ENCODE results near the gene YAP1.
A peak's percentile ranks its signal among the peaks of the same experiment; 100 is the strongest.

Gene YAP1

DNA sequence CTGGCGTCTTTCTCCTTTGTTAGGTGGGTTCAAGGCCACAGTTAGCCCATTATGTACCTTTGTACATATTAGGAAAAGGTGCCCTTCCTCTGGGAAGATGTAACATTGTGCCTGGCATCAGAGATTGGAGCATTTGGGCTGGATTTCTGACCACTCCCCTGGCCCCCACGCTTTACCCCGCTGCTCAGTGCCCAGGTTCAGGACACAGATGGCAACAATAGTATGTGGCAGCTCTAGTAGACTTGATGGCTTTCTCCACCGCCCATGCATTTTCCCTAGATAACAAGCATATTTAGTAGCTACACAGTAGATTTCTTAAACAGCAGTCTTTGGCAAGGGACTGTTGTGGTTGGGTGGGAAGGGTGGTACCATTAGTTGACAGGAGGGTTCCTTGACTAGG is 53.1 kb downstream of the YAP1 start:
- DNase-seq (ENCODE audit: low read depth), result no peak

DNA sequence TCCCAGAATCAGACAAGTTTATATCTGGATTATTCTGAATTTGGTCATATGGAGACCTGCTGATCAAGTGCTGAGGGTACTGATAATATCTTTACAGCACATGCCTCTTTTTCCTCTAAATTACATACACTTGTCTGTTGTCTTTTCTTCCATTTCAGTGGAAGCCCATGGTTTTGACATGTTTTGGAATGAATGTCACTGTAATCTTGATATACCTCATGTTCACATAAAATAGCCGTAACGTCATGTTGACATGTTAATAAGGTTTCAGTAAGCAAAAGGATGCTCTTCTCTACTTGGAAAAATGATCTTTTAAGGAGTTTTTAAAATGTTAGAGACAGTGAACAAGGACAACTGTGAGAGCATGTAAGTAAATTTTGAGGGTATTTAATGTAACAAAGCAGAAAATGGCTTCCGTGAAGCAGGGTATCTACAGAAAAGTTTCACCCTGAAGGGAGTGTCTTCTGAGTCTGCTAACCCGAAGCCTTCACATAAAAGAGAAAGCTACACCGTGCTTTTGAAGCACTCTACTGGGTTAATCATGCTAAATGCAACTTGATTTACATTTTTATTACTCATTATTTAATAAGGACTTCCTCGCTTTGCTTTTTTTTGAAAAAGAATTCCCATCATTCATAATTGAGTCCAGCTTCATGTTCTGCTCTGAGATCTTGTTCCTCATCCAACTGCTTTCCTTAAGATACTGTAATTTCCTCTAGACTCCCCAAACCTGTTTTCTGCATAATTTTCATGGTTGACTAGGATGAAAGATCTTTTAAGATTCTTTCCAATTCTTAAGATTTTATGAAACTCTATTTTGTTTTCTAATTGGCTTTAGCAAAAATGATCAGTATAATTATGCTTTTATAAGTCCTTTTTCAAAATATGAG is 56.2 kb downstream of the YAP1 start:
- DNase-seq (ENCODE audit: low read depth), result no peak

DNA sequence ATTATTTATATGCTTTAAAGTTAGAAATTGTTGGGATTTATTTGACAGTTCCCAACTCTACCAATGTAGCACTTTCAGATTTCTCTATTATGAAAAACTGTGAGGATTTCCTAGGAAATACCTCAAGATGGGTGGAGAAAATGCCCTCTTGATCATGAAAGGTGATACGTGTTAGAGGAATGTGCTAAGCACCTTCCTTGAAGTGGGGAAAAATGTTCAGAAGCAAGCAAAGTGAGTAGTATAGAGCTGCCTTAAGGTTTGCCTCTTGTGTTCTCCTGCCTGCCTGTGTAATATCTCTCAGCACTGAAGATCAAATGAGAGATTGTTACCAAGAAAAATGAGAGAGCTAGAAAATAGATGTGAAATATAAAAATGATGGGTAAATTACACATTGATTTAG is 58.2 kb downstream of the YAP1 start:
- no peak for DNase-seq (ENCODE audit: low read depth)

DNA sequence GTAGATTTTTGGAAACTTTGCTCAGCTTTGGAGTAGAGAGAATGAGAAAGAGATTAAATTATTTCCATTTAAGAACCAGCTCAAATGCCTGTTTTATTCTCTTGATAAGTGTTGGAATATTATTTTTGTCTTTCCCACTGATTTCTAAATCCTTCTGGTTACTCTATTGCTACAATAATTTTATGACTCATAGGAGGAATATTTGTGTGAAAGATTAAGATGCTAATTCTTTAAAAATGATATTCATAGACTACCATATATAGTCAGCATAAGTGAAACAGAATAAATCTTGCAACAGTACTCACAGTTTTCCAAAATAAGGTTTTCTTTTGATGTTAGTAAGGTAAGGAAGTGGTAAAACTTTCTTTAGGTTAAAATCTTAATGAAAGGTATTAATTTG is 60.9 kb downstream of the YAP1 start:
- DNase-seq (ENCODE audit: low read depth), result peak; percentile 76

DNA sequence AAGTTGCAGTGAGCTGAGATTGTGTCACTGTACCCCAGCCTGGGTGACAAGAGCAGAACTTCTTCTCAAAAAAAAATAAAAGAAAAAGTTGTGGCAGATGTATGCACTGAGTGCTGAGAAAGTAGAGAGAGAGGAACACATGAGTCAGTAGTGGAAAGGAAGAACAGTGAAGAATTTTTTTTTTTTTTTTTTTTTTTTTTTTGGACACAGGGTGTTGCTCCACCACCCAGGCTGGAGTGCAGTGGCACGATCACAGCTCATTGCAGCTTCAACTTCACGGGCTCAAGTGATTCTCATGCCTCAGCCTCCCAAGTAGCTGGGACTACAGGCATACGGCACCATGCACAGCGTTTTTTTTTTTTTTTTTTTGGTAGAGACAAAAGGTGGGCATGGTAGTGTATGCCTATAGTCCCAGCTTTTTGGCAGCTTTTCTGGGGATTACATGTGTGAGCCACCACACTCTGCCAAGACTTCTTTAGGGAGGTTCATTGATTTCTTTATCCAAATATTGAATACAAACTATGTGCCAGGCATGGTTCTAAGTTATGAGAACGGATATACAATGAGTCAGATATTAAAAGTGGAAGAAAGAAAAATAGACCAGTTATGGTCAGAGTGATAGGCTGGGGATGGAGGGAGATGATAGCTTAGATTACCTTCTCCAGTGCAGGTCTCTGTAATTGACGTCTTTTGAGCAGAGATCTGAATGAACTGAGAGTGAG is 62.0 kb downstream of the YAP1 start:
- DNase-seq (ENCODE audit: low read depth), result peak; percentile 59

DNA sequence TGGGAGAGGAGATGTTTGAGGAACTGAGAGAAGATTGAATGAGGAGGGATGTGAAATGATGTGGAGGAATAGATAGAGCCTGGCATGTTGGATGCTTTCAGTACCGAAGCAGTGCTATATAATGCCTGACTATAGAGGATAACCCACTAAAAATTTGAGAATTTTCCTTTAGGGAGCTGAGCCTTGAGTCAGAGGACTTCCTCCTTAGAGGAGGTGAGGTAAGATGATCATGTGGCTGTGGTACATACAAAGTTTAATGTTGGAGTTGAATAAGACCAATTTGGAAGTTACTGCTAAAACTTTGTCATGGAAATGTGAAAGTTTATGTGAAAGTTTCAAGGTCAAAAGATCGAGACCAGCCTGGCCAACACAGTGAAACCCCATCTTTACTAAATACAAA is 66.9 kb downstream of the YAP1 start:
- no peak for DNase-seq (ENCODE audit: low read depth)

DNA sequence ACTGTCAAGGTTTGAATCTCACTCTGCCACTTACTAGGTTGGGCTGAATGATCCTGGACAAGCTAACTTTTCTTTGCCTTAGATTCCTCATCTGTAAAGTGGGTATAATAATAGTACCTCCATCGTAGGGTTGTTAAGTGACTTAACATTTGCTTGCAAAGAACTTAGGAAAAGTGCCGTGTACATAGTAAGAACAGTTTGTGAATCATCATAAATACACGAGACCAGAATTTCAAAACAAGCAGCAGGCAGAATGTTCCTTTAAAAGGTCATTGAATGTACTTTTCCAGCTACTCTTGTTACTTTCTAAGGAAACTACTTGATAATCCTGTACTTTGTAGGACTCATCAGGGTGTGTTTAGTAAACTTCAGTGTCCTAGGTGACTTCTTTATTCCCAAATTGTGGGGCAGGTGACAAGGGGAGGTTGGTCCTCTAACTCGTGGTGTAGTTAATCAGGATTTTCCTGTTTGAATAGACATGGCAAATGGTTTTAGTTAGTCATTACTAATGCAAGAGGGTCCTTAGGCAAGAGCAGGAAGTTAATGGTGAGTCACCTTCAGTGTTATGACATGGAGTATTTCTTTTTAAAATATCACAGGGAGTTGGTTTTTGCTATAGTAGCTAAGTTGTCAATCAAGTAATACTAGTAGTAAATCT is 67.9 kb downstream of the YAP1 start:
- DNase-seq (ENCODE audit: low read depth), result peak; percentile 85

DNA sequence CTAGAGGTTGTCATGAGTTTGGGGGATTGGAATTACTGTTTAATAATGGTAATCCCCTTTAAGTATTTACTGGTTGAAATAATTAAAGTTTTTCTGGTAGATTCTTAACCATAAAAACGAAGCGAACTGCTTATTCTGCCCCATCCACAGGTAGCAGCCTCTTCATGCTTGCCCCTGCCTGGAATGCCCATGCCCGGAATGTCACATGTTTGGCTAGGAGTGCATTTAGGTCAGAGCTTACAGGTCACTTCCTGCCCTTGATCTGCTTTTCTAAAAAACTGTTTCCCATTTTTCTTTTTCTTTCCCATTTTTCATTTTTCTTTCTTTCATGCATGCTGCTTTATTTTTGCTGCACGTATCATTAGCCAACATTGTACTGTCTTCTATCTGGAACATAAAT is 69.1 kb downstream of the YAP1 start:
- DNase-seq (ENCODE audit: low read depth), result no peak

DNA sequence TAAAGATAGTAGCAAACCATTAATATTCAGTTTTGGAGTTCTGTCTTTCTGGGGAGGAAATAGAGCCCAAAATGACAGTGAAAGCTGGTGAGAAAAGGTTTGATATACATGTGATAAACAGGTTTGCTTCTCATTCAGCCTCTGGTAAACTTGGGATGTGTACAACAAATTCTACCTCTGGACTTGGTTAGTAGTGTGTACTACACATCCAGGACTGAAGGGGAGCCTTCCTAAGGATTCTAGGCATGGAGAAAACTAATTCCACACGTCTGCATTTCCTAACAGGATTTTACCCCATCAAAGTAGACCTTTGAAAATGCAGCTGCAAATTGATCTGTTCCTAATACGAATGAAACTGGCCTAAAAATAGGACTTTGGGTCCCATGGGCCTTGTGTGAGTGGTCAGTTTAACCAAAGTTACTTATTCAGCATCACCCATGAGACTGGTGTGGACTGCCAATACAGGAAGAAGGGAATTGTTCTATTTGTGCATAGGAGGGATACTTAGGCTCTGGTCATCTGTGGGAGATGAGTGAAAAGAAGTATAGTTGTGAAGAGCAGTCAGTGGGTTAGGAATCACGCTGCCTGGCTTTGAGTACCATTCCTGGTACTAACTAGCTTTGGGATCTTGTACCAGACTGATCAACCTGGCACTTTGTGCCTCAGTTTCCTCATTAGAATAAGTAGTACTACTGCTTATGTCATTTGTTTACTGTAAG is 74.2 kb downstream of the YAP1 start:
- peak; percentile 76 for DNase-seq (ENCODE audit: low read depth)

DNA sequence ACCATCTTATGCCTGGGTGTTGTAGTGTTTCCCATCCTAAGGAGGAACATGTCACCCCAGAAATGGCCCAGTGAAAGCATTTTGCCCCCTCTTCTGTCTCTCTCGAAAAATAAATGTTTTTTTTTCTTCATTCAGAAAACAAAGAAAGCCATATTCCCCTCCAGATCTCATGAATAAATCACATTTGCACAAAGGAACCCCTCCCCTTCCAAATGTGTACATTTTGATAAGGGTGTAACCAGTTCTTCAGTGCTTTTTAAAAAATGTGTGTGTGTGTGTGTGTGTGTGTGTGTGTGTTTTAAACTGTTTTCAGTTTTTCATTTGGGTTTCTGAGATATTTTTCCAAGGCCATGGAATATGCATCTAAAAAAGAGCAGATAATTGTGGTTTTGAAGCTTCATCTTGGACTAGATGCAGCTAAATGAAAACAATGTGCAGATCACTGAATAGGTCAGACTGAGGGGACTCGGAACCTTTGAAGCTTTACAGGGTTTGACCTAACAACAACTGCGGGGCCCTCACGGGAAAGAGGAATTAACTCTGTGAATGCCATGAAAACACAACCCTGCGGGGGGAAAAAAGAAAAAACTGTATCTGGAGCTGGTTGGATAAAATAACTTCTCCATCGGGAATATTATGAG is 76.4 kb downstream of the YAP1 start:
- no peak for DNase-seq (ENCODE audit: low read depth)

DNA sequence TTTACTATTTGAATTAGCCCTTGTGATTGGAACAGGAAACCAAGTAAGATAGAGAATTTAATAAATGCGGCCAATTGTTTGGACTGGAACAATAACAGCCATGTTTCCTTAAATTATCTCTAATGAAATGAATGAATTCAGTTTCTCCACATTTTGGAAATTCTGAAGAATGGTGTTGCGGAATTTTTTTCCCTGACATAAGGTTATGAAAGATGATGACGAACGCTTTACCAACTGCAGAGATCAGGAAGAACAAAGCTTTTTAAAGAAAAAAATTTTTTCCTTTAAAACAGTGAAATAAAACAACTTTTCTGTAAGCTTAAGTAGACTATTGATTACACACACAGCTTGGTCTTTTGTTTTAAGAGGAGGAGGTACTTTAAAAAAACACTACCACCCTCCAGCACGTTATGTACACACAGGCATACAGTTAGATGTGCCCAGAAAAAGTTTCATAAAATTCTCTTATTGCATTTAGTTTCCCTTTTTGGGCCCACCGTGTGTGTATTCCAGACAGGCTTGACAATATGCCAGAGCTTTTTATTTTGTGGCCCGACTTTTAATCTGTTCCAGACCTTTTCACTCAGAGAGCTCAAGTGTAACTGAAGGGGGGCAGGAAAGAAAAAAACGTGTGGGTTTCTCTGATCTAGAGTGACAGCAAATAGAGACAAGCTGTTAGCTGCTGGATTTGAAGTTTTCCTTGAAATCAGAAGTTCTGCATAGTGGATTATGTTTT is 77.3 kb downstream of the YAP1 start:
- peak; percentile 40 for DNase-seq (ENCODE audit: low read depth)

DNA sequence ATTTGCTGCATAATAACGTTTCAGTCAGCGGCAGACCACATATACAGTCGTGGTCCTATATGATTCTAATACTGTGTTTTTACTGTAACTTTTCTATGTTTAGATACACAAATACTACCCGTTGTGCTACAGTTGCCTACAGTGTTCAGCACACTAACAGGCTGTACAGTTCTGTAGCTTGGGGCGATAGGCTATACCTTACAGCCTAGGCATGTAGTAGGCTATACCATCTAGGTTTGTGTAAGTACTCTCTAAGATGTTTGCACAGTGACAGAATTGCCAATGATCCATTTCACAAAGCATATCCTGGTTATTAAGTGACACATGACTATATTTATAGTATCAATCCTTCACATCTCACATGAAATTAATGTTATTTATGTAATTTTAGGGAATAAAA is 78.2 kb downstream of the YAP1 start:
- no peak for DNase-seq (ENCODE audit: low read depth)

DNA sequence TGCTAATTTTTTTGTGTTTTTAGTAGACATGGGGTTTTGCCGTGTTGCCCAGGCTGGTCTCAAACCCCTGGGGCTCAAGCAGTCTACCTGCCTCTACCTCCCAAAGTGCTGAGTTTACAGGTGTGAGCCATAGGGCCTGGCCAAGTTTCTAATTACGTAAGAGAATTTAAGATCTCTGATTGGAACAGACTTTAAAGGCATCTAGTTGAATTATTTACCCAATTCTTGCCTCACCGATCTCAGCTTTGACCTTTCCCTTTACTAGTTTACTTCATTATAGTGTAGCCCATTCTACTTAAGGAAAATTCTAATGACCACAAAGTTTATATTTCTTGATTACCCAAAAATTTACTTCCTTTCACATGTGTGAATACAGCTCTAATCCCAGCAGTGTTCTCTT is 81.6 kb downstream of the YAP1 start:
- no peak for DNase-seq (ENCODE audit: low read depth)

DNA sequence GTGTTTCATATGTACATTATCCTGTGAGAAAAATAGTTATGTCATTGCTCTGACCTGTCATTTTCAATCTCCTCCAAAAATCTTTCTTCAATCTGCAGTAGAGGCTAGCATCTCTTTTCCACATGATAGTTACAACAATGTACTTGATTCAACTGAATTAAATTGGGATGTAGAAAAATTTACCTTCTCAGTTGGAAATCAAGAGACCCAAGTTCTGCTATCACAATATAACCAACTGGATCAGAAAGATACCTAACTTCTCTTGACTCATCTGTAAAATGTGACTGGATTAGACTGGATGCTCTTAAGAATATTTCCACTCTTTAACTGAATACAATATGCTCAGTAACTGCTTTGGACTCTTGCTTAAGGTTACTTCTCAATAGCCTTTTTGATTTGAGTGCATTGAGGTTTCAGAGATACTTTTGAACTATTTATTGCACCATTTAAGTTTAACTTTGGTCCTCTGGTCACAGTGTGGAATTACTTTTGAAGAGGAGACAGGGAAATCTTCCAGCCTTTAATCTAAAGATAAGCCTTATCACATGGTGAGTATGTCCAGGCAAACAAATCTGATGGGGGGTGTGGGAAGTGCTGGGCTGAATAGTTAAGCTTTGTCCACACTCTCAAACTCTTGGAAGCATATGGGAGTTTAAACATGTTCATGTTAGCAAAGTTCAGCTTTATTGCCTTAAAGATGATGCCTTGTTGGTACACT is 82.3 kb downstream of the YAP1 start:
- DNase-seq (ENCODE audit: low read depth), result no peak

DNA sequence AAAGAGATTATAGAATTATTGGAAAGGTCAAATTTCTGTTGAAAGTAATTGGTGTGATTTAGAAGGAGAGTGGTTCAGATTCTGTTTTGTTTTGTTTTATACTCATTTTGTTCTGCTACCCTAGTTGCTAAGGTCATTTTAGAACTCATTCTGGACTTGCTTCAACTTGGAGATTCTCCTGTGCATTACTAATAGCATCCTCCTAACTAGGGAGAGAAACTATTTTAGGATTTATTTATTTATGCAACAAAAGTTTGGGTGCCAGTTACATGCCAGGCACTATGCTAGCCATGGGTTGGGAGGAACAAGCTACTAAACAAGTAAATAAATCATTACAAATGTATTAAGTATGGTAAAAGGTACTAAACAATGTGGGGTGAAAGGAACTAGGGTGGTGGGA is 84.0 kb downstream of the YAP1 start:
- no peak for DNase-seq (ENCODE audit: low read depth)

DNA sequence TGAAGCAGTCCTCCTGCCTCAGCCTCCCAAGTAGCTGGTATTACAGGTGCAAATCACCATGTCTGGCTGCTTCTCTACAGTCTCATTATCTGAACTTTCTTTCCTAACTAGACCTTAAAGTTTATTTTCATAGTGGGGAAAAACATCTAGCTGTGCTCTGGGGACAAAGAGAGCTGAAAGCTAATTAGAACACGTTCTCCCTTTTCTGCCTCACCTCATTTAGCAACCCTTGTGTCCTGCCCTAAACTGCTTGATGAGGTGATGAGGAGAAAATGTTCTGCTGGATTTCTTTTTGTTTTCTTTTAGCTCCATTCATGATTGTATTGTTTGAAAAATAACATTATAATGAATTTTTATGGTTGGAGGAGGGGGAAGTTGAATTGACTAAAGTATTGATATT is 84.7 kb downstream of the YAP1 start:
- DNase-seq (ENCODE audit: low read depth), result no peak

DNA sequence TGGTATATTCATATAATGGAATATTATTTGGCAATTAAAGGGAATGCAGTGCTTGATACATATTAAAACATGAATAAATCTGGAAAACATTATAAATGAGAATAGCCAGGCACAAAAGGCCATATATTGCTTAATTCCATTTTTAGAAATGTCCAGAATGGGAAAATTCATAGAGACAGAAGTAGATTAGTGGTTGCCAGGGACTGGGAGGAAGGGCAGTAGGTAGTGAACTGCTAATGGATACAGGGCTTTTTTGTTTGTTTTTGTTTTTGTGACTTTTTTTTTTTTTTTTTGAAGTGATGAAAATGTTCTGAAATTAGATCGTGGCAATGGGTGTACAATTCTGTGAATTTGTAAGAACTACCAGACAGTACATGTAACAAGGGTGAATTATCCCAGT is 86.1 kb downstream of the YAP1 start:
- no peak for DNase-seq (ENCODE audit: low read depth)

DNA sequence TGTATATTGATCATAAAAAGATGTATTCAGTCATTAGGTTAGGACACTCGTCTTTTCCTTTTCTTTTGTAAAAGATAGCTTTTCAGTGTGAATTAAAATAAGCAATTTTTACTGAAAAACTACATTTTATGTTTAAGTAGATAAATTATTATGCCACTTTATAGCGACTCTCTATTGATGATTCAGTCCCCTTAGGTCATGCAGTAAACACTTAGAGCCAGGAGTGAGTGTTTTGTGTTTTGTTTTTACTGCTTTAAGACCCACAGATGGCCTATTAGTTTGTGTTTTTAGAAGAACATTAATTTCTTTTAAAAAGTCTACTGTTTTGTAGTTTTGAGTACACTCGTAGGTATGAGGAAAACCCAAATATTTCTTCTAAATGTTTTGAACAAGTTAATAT is 86.6 kb downstream of the YAP1 start:
- DNase-seq (ENCODE audit: low read depth), result no peak

DNA sequence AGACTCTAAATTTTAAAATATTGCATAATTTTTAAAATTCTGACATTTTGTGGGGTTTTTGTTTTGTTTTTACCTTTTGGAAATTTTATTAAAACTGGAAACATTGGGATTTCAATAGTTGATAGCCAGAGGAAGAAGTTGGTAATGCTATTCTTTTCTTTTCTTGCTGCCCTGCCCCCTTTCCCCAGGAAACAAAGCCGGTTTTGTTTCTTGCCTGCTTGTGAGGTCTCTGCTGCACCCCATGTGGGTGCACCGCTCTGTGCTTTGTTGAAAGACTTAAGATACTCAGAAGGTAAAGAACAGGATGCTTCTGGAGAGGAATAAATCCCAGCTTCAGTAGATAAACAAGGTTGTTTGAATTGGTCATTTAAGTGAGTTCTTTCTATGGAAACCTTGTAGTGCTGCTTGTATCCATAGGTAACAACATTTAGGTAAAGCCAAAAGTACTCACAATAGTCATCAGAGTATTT is 87.5 kb downstream of the YAP1 start:
- no peak for DNase-seq (ENCODE audit: low read depth)

DNA sequence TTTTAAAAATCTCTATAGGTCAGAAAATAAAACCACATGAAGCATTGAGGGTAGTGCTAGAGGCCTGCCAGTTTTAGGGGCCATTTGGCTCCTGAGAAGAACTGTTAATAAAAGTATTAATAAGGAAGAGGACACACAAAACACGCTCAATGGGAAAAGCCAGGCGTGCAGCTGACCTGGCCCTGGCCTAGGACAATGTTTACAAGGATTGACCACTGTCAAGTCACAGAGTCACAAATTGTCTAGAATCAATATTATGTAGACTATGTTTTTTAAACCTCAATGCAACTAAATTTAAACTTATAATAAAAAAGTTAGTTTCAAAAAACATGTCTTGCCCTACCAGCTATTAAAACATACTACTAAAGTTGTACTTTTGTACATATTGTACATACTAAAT is 89.4 kb downstream of the YAP1 start:
- DNase-seq (ENCODE audit: low read depth), result no peak

Measured in stromal cell of bone marrow (primary cell).